SKM-1 (cell line): ENCODE results near the gene IRF4.

Experiments
- DNase-seq: peaks from one replicate; lab custom pipeline; 2025; ENCODE audit not compliant: unreplicated experiment; lab: John Stamatoyannopoulos, UW

The IRF4 gene

DNA sequence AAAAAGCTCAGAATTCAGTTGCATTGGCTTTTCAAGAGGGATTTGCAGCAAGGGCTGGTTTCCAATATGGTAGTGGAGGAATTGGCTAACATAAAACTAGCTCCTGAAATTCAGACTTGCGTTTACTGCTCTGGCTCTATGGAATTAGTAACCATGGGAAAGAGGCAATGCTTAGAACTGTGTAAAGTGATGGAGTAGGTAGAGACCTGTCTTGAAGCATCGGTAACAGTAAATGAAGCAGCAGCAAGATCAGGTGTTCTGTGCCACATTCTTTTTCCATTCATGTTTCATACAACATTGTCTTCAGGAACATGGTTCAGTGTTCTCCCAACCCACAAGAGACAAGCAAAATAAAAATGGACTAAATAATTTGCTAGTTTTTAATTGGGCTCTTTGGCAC, 6.5 kb downstream of the IRF4 start:
- no peak for DNase-seq

GRCh38 chr6:398558-399078, 7.1 kb downstream of the IRF4 start:
- no peak for DNase-seq

GRCh38 chr6:399785-400534, 8.4 kb downstream of the IRF4 start:
- DNase-seq, result no peak

GRCh38 chr6:400815-401214, 9.3 kb downstream of the IRF4 start:
- DNase-seq, result no peak

DNA sequence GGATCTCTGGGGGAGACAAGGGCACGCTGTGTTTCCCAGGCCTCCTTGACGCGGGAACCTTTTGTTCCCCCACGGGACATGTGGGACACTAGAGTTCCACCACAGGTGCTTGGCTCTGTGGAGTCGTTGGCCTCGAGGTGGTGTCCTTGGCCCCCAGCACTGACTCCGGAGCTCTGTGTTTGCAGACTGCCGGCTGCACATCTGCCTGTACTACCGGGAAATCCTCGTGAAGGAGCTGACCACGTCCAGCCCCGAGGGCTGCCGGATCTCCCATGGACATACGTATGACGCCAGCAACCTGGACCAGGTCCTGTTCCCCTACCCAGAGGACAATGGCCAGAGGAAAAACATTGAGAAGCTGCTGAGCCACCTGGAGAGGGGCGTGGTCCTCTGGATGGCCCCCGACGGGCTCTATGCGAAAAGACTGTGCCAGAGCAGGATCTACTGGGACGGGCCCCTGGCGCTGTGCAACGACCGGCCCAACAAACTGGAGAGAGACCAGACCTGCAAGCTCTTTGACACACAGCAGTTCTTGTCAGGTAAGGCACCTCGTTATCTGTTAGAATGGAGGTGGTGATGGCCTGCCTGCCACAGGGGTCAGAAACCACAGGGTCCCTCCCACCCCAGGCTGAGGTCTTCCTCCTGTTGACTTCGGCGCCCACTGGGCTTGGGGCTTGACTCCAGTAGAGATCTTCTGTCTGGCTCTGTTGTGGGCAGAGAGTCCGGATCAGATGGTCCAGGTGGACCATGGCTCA, 9.9 kb downstream of the IRF4 start:
- DNase-seq, result no peak

DNA sequence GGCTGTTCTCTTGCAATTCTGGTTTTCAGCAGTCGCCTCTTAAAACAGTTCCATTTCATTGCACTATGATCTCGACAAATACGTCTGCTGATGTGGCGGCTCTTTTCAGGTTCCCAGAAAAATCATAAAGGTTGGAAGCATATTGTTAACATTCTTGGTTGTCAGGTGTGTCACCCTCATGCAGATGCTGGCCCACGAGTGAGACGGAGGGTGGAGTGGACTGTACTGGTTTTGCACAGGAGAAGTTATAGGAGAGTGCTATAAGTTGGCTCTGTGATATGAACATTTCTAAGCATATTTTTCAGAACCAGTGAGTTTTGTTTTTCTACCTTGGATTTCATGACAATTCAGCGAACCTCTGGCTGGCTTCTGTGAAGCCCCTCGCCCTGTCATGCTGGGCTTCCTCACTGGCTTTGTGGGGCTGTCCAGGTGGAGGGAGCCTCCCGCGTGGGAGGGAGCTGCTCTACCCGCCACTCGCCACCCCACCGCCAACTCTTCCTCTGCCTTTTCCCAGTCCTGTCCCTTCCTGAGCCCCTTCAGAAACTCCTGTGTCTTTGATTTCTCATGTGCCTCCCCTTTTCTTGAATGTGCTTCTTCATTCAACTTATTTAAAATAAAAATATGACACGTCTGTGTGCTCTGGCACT, 10.6 kb downstream of the IRF4 start:
- DNase-seq, result no peak

DNA sequence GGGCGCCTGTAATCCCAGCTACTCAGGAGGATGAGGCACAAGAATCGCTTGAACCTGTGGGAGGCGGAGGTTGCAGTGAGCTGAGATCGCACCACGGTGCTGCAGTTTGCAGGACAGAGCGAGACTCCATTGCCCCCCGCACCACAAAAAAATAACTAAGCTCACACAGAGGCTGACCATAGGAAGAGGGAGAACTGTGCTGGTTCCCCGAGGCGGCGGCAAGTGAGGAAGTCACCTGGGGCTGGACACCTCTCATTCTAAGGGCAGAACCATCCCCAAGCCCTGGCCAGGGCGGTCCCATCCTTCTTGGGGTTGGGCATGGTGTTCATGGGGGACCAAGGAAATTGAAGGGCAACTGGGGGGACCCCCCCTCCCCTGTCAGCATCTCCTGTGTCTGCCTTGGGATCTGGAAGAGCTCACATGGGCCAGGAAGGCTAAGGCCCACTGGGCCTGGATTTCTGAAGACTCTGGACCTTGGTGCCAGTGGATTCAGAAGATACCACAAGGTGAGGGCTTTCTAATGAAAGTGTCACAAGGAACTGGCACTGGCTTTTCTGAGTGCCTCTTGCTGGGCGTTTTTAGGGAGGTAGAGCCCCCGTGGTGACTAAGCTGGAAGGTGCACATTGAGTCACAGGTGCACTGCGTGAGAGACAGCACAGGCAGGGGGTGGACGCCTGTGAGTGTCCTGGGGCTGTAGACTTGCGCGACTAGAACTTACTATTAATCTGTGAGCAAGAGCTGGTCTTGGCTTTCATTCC, 11.5 kb downstream of the IRF4 start:
- DNase-seq, result no peak

GRCh38 chr6:403659-404655, 12.4 kb downstream of the IRF4 start:
- DNase-seq, result no peak

DNA sequence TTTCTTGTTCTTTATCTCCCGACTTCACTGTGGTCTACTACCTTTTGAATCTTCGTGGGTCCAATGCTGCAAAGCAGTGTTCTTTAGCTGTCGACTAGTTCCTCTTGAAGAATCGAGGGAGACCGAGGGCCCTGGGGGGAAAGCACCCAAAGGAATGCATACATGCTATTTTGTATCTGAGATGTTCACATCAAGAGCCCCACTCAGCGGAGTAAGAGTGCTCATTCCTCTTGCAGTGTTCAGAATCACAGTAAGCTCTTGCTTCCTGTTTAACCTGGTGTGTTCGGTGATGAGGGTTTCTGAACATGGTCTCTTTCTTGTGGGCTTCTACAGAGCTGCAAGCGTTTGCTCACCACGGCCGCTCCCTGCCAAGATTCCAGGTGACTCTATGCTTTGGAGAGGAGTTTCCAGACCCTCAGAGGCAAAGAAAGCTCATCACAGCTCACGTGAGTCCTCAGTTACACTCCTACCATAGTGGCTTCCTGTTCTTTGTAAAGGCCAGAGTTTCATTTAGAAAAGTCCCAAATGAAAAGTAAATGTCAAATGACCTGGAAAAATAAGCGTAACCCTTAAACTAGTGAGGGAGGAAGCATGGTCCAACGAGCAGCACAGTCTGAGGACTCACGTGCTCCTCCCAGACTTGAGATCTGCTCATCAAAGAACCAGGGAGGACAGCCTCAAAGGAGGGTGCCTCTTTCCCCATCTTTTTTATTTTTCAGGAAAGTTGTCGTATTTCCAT, 13.3 kb downstream of the IRF4 start:
- no peak for DNase-seq

GRCh38 chr6:408148-408547, 16.6 kb downstream of the IRF4 start:
- no peak for DNase-seq

GRCh38 chr6:408599-409102, 17.1 kb downstream of the IRF4 start:
- DNase-seq, result peak; percentile 64

DNA sequence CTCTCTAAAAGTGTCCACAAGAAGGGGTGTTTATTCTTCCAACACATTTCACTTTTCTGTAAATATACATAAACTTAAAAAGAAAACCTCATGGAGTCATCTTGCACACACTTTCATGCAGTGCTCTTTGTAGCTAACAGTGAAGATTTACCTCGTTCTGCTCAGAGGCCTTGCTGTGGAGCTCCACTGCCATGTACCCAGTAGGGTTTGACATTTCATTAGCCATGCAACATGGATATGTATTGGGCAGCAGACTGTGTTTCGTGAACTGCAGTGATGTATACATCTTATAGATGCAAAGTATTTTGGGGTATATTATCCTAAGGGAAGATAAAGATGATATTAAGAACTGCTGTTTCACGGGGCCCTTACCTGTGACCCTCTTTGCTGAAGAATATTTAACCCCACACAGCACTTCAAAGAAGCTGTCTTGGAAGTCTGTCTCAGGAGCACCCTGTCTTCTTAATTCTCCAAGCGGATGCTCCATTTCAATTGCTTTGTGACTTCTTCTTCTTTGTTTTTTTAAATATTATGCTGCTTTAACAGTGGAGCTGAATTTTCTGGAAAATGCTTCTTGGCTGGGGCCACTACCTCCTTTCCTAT, 17.9 kb downstream of the IRF4 start:
- no peak for DNase-seq

DNA sequence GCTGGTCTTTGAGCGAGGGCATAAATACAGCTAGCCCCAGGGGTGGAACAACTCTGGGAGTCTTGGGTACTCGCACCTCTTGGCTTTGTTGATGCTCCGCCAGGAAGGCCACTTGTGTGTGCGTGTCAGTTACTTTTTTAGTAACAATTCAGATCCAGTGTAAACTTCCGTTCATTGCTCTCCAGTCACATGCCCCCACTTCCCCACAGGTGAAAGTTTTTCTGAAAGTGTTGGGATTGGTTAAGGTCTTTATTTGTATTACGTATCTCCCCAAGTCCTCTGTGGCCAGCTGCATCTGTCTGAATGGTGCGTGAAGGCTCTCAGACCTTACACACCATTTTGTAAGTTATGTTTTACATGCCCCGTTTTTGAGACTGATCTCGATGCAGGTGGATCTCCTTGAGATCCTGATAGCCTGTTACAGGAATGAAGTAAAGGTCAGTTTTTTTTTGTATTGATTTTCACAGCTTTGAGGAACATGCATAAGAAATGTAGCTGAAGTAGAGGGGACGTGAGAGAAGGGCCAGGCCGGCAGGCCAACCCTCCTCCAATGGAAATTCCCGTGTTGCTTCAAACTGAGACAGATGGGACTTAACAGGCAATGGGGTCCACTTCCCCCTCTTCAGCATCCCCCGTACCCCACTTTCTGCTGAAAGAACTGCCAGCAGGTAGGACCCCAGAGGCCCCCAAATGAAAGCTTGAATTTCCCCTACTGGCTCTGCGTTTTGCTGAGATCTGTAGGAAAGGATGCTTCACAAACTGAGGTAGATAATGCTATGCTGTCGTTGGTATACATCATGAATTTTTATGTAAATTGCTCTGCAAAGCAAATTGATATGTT, 19.2 kb downstream of the IRF4 start:
- DNase-seq, result no peak

- DNase-seq, result no peak
These were observed 20.0 kb downstream of the IRF4 start for GRCh38 chr6:411402-412145.

GRCh38 chr6:412146-412886, 20.8 kb downstream of the IRF4 start:
- DNase-seq, result no peak

DNA sequence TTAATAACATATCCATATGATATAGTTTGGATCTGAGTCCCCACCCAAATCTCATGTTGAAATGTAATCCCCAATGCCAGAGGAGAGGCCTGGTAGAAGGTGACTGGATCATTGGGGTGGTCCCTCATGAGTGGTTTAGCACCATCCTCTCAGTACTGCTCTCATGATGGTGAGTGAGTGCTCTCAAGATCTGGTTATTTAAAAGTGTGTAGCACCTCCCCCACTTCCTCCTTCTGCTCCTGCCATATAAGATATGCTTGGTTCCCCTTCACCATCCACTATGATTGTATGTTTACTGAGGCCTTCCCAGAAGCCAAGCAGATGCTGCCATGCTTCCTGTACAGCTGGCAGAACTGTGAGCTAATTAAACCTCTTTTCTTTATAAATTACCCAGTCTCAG, 22.9 kb downstream of the IRF4 start:
- DNase-seq, result no peak
